WI38 (cell line): ENCODE measurements around the gene FBXL12.

Experiments
- H3K4me3 ChIP-seq: 2 replicates; pipeline ENCODE4 v1.5.1; 2011; ENCODE audit warnings: low read depth, mild to moderate bottlenecking, control low read depth, low read length
- TF ChIP-seq, protein P1 (sequence below): IDR thresholded peaks from 2 replicates; pipeline ENCODE4 v1.5.1; 2012; ENCODE audit warnings: low read depth, mild to moderate bottlenecking, control low read depth, low read length

Gene FBXL12

DNA sequence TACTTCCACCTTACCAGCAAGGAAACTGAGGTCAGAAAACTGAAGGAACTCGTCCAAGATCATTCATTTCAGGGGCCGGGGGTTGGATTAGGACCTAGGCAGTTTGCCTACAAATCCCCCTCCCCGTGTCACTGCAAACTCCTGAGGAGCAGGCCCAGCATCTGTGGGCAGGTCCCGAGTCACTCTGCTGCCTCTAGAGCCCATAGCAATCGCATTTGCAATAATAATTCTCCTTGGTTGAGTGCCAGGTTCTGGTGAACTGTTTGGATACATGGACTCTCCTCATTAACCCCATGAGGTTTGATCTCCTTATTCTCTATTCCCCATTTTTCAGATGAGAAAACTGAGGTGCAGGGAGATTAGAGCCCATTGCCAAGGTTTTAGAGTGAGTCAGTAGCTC lies 17.1 kb upstream of the FBXL12 start:
- H3K4me3 ChIP-seq, result peak overlapping the region; percentile 93
- TF ChIP-seq, protein P1, sequence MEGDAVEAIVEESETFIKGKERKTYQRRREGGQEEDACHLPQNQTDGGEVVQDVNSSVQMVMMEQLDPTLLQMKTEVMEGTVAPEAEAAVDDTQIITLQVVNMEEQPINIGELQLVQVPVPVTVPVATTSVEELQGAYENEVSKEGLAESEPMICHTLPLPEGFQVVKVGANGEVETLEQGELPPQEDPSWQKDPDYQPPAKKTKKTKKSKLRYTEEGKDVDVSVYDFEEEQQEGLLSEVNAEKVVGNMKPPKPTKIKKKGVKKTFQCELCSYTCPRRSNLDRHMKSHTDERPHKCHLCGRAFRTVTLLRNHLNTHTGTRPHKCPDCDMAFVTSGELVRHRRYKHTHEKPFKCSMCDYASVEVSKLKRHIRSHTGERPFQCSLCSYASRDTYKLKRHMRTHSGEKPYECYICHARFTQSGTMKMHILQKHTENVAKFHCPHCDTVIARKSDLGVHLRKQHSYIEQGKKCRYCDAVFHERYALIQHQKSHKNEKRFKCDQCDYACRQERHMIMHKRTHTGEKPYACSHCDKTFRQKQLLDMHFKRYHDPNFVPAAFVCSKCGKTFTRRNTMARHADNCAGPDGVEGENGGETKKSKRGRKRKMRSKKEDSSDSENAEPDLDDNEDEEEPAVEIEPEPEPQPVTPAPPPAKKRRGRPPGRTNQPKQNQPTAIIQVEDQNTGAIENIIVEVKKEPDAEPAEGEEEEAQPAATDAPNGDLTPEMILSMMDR, result no peak

DNA sequence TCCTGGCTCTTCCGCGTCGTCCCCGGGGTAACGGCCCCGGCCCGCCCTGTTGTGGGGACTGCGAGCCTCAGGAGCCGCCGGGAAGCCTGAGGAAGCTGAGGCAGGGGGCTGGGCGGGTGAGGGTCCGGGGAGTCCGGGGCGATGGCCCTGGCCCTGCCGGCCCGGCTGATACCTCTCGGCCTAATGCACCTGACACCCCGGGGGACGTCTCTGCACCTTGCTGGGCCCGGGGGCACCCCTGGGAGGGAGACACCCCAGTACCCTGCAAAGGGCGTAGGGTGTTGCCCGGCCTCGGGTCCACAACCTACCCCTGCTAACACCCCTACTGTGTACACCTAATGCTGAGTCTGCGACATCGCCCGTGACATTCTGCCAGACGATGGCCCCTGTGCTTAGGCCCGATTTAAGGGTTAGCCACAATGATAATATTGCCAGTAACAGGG lies 16.6 kb upstream of the FBXL12 start:
- TF ChIP-seq, protein P1, result no peak

DNA sequence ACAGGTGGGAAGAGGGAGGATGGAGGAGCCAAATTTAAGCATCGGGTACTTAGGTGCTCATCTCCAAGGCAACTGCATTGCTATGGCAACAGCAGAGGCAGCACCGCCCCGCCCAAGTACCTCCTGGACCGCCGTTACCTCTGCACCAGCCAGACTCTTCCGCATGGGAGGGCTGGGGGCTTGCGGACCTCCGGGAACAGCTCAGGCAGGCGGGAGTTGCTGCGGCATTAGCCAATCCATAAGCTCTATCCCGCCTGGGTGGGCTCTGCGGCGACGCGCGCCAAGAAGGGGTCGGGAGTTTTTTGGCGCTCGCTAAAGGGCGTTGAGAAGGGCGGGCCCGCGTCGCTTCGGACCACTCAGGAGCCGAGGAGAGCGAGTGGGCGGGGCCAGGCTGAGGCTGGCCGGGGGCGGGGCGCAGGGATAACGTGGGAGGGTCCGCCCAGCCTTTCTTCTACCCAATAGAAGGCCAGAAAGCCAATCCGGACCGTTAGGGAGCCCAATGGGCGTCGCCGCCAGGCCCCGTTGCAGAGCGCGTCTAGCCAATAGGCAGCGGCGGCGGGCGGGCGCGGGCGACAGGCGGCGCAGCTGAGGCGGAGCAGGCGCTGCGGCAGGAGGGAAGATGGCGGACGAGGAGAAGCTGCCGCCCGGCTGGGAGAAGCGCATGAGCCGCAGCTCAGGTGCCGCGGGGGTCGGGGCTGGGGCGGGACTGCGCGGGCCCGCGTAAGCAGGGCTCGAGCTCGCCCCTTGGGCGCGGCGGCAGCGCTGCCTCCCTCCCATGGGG lies 16.0 kb upstream of the FBXL12 start, which contains the start of gene PIN1:
TSS of gene PIN1 (plus strand) at position 593 of the 781 bp plus-strand sequence. CDS start at position 620, 27 bp downstream.
- H3K4me3 ChIP-seq, result peak within 1 kb of the TSS; percentile 93
- TF ChIP-seq, protein P1, result peak; percentile 41; the same call in 1 of the 2 replicates

More for the DNA sequence above, 16.6 kb upstream of the FBXL12 start:
- peak overlapping the region; percentile 93 for H3K4me3 ChIP-seq

DNA sequence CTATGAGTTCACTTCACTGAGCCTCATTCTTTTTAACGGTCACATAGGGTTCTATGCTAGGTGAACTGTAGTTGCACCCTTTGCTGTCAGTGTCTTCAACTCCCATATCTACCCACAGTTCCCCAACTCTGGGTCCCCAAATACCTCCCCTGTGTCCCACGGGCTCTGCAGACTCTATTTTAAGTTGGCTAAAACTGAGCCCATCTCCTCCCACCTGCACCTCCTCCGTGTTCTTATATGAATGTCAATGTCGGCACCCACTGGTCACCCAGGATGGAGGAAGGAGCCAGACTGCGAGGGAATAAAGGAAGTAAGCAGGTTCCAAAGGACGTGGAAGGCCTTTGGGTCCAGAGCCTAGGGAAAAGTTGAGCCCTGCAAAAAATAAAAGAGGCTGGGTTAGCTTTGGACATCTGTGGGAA lies 15.4 kb upstream of the FBXL12 start:
- H3K4me3 ChIP-seq, result peak overlapping the region; percentile 73
- TF ChIP-seq, protein P1, result no peak

DNA sequence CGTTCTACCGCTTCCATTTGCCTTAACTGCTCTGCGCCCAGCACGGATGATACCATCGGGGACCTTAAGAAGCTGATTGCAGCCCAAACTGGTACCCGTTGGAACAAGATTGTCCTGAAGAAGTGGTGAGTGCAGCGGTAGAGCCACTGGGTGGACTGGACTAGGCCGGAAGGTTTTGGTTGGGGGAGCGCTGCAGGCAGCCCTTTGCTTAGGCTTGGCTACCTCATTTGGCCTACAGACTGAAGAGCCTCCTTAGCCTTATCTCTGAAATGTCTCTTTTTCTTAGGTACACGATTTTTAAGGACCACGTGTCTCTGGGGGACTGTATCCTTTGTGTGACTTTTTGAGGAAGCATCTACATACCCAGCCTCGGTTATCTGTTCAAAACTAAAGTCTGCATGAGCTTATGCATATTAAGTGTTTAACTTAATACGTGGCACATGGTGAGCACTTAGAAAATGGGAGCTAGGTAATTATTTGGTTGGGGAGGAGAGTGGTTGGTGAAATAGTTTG lies 9.7 kb upstream of the FBXL12 start:
- TF ChIP-seq, protein P1, result no peak
- H3K4me3 ChIP-seq, result peak overlapping the region; percentile 83

DNA sequence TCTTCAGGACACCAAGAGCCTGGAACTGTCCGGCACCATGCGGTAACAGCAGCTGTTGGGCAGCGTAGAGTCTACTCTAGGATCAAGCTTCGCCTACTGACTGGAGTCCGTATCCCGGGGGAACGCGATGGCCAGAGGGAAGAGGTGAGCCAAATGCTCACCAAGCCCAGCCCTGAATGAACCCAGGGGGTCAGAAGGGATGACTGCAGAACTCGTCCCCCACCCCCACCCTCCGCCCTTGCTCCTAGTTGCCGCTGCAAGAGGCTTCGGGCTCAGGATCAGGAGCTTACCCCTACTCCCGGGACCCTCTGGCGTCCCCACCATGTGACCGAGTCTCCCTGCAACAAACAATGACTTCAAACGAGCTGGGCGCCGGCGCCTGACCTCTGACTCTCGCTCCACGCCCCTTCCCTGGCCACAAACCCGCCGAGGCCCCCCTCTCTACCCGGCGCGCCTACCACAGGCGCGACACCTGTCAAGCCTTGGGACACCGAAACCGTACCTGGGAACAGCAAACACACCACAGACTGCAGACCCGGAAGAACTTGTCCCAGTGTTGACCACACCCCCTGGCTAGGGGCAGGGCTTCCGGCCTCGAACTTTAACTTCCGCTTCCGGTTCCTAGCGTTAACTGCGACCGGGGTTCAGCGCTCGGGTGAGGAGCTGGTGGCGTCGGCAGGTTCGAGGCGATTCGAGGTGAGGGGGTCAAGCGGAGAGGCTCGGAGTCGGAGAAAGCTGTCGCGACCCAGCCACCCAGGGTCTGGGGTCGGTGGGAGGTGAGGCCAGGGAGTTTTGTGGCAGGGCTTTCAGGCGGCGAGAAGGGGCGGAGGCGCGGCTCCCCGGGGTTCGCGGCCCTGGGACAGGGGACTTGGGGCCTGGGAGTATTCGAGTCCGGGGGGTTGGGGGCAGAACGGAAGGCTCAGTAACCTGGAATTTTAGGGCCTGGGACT lies 8.7 kb upstream of the FBXL12 start, which contains the start of gene UBL5:
TSS of gene UBL5 (plus strand) at position 630 of the 950 bp plus-strand sequence. CDS start 420 bp downstream, outside the sequence.
- peak within 1 kb of the TSS; percentile 83 for H3K4me3 ChIP-seq
- TF ChIP-seq, protein P1, result no peak
